ENCODE data around the gene CES2. TPM values are rescaled to one million over a fixed set of nuclear protein-coding genes. Genes with fewer than 3 reads are reported as not detected.

Gene CES2
- total RNA-seq, 1 donor from 2014 or later, result 78.2 TPM

GRCh38 chr16:66919569-66920298, 15.6 kb upstream of the CES2 start:
- no peaks in the 10 kb centered on the region for H3K36me3 ChIP-seq (ENCODE audit: control insufficient read depth, insufficient read depth, low read length)
- no peak for TF ChIP-seq CTCF (IDR thresholded peaks at IDR 0.05; ENCODE audit: insufficient read depth, low read length, severe bottlenecking)
- peaks cover 1% of the 10 kb centered on the region for H3K27me3 ChIP-seq (ENCODE audit: control insufficient read depth, insufficient read depth, low read length)
- FAIRE-seq, result no peak
- no peak overlapping the region for H3K4me3 ChIP-seq (ENCODE audit: low read depth, low read length)
- no peak for DNase-seq (ENCODE audit: low read depth)

DNA sequence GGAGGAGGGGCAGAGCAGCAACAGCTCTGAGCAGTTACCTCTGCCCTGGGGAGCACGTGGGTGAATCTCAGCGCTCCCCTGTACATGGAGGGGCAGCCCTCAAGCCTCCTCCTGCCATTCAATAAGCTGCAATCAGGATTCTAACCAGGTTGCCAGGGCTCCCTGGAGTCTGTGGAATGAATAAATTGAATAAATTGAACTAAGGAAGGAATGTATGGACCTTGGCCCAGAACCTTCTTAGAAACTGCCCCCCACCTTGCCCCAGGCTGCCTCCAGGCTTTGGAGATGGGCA, 15.1 kb upstream of the CES2 start:
- DNase-seq (ENCODE audit: low read depth) (no peak), FAIRE-seq (no peak)
- Histone ChIP-seq H3K27me3 (ENCODE audit: control insufficient read depth, insufficient read depth, low read length) (peaks cover 1% of the 10 kb centered on the region), H3K36me3 (ENCODE audit: control insufficient read depth, insufficient read depth, low read length) (no peaks in the 10 kb centered on the region), H3K4me3 (ENCODE audit: low read depth, low read length) (no peak overlapping the region)
- no peak for TF ChIP-seq CTCF (IDR thresholded peaks at IDR 0.05; ENCODE audit: insufficient read depth, low read length, severe bottlenecking)

GRCh38 chr16:66920924-66921680, 14.2 kb upstream of the CES2 start:
- H3K4me3 ChIP-seq (ENCODE audit: low read depth, low read length), result no peak overlapping the region
- FAIRE-seq (peak; percentile 84), DNase-seq (ENCODE audit: low read depth) (no peak)
- no peak for TF ChIP-seq CTCF (IDR thresholded peaks at IDR 0.05; ENCODE audit: insufficient read depth, low read length, severe bottlenecking)
- H3K36me3 ChIP-seq (ENCODE audit: control insufficient read depth, insufficient read depth, low read length), result no peaks in the 10 kb centered on the region
- peaks cover 1% of the 10 kb centered on the region for H3K27me3 ChIP-seq (ENCODE audit: control insufficient read depth, insufficient read depth, low read length)

DNA sequence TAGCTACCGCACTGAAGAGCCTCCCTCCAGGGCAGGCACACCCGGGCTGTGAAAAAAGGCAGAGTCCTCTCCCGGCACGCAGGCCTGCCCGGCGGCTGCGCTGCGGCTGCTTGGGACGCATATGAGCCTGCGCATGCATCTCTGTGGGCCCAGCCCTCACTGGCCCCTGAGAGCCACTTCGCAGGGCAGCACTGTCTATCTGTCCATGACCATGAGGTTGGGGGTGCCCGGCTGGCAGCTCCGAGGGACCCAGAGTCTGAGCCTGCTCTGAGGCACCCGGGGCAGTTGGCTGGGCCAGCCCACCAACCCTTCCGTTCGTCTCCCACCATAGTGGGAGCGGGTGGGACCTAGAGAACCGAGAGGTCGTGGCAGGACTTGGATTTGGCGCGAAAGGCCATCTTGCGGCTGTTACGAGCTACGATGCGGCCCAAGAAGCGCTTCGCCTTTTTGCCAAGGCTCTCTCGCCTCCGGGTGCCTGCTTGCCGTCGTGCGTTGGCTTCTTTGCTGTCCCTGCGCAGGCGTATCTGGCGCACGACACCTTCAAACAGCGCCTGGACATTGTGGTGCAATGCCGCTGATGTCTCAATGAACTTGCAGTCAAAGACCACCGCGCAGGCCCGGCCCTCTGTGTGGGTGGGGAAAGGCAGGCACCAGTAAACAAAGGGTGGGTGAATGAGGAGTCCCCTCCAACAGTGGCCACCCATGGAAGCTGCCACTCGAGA, 13.4 kb upstream of the CES2 start:
- H3K27me3 ChIP-seq (ENCODE audit: control insufficient read depth, insufficient read depth, low read length), result peaks cover 1% of the 10 kb centered on the region
- H3K36me3 ChIP-seq (ENCODE audit: control insufficient read depth, insufficient read depth, low read length), result no peaks in the 10 kb centered on the region
- TF ChIP-seq CTCF (IDR thresholded peaks at IDR 0.05; ENCODE audit: insufficient read depth, low read length, severe bottlenecking), result no peak
- FAIRE-seq, result no peak
- DNase-seq (ENCODE audit: low read depth), result no peak
- no peak overlapping the region for H3K4me3 ChIP-seq (ENCODE audit: low read depth, low read length)

DNA sequence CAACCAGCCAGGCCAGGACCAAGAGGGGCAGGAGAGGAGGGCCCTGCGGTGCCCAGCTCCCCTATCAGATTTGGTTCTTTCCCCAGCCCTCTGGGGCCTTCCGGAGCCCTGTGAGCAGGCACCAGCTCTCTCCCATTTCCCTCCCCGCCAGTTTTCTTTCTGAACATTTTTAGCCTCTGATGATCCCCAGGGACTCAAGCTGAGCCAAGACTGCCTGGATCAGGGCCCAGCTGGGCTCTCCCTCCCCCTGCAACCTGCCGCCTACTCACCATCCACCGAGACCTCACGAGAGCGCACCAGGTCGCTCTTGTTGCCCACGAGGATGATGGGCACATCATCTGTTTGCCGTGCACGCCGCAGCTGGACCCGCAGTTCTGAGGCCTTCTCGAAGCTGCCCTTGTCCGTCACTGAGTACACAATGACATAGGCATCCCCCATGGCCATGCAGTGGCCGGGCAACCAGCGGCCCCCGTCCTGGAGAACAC, 12.0 kb upstream of the CES2 start:
- TF ChIP-seq CTCF (IDR thresholded peaks at IDR 0.05; ENCODE audit: insufficient read depth, low read length, severe bottlenecking), result no peak
- Histone ChIP-seq H3K27me3 (ENCODE audit: control insufficient read depth, insufficient read depth, low read length) (peaks cover 1% of the 10 kb centered on the region), H3K4me3 (ENCODE audit: low read depth, low read length) (no peak overlapping the region), H3K36me3 (ENCODE audit: control insufficient read depth, insufficient read depth, low read length) (no peaks in the 10 kb centered on the region)
- DNase-seq (ENCODE audit: low read depth), result no peak
- no peak for FAIRE-seq

Data from bronchial epithelial cell (primary cell).